Measurements from ENCODE around the gene TSPOAP1.

Gene TSPOAP1

DNA sequence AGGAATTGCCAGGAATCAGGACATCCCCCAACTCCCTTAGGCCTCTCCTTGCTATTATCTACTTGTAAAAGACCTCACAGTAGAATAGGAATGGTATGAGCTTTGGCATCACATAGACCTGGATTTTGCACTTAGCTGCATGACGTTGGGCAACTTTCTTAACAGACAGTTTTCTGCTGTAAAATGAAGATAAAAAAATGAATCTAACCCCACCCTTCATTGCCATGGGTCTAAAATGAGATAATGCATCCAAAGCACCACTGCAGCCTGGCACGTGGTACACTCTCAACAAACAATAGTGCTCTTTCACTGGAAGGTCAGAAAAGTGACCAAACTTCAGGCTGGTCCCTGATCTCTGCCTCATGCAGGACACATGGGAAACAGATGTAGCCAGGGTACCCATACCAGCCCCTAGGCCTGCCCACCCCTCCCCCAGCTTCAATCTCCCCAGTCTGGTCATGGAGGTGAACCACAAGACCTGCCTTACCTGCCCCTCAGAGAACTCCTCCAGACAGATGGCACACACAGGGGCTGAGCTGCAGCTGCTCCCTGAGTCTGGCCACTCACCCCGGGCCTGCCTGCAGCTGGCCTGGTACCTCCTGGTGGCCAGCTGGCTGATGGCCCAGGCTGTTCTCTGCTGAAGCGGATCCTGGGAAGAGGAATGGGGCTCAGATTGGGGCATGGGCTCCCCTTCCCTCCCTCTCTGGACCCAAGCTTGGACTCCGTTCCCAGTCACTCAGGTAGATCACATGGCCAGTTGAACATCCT, 31.9 kb upstream of the TSPOAP1 start:
- no peak for TF ChIP-seq TAF1 (IDR thresholded peaks at IDR 0.05; ENCODE audit: borderline replicate concordance, low read depth, low read length)
- TF ChIP-seq POLR2A (IDR thresholded peaks at IDR 0.05; ENCODE audit: low read depth, low read length), result no peak
- TF ChIP-seq POLR2AphosphoS5 (IDR thresholded peaks at IDR 0.05; ENCODE audit: low read depth, low read length), result no peak
- FAIRE-seq, result no peak

DNA sequence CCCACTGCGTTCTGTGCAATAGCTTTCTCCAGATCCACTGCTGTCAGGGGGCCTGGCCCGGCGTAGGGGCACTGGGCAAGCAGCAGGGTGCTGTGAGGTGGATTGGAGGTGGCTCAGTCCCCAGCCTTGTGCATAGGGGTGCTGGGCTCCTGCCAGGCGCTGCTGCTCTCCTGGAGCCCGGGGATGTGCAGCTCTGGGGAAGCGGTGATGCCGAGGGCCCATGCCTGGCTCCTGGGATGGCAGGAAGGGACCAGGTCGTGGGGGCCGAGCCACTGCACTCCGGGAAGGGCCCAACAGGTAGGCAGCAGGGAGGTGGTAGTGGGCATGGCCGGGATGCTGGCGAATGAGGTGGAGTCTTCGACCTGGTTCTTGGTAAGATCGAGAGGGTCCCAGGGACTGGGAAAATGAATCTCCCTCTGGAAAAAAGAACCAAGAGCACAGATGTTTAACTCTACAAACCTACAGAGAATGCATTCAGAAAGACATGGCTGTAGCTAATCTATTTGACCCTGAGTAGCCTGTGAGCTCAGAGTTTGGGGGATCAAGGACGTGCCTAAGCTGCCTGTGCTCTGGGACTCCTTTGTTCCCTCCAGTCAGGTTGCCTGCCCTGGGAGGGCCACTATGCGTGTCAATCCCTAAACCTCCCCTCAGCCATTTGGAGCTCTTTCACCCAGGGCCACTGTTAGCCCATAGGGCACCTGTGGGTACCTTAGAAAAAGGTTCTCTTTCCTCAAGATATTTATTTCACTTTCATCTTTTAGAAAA, 30.0 kb upstream of the TSPOAP1 start:
- no peak for FAIRE-seq
- DNase-seq (ENCODE audit: insufficient read length), result no peak
- TF ChIP-seq TAF1 (IDR thresholded peaks at IDR 0.05; ENCODE audit: borderline replicate concordance, low read depth, low read length) (no peak), POLR2A (IDR thresholded peaks at IDR 0.05; ENCODE audit: low read depth, low read length) (no peak), POLR2AphosphoS5 (IDR thresholded peaks at IDR 0.05; ENCODE audit: low read depth, low read length) (no peak)

More for the DNA sequence above, 31.9 kb upstream of the TSPOAP1 start:
- DNase-seq (ENCODE audit: insufficient read length), result no peak

DNA sequence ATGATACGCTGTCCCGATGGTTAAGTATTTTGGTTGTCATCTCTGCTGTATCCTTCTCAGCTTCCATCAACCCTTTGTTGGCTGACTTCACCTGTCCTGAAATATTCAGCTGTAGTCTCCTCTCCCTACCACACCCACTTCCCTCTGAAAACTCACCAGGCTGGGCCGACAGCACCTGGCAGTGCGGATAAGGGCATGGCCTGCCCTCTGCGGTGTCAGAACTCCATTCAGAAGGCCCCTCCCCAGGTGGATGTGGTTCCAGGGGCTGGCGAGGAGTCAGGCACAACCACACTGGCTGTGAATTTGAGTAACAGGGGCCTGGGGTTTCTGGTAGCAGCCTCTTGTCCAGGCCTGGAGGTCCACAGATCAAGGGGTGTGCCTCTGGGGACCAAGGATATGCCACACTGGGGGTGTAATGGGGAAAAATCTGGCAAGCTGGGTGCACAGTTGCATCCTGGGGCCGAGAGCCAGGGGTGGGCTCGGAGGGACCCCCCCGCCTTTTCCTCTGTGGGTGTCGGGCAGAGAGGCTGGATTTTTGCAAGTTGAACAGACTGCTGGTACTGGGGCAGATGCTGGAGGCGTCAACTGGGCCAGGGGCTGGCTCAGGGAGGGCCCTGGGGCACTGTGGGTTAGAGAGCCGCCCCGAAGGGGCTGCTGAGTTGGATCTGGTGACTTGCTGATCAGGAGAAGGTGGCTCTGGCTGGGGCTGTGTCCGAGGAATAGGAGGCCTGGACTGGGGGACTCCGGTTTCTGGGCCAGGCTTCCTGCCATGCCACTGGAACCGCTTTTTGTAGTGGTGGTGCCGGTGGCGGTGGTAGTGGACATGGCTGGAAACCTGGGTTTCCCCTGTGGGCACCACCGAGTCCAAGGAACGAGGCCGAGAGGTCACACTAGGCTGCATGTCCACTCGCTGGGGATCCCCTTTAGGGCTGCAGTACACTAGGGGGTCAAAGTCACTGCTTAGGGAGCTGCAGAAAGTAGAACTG, 29.0 kb upstream of the TSPOAP1 start:
- TF ChIP-seq POLR2A (IDR thresholded peaks at IDR 0.05; ENCODE audit: low read depth, low read length) (no peak), POLR2AphosphoS5 (IDR thresholded peaks at IDR 0.05; ENCODE audit: low read depth, low read length) (no peak), TAF1 (IDR thresholded peaks at IDR 0.05; ENCODE audit: borderline replicate concordance, low read depth, low read length) (no peak)
- no peak for FAIRE-seq
- DNase-seq (ENCODE audit: insufficient read length), result no peak

DNA sequence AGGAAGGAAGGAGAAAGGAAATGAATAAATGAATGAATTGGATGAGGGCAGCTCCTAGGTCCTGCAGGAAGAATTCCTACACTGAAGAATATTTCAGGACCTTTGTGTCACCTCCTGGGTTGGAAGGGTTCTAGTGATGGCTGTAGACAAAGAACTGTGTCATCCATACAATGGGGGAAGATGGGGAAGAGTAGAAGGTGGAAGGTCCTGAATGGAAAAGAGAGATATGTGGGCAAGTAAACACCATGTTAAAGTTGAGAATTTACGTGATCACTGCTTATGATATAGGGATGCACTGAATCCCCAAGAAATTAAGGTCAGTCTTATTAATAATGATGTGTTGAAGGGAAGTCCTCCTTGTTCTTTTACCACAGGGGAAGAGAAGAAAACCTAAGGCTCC, 27.6 kb upstream of the TSPOAP1 start:
- no peak for FAIRE-seq

DNA sequence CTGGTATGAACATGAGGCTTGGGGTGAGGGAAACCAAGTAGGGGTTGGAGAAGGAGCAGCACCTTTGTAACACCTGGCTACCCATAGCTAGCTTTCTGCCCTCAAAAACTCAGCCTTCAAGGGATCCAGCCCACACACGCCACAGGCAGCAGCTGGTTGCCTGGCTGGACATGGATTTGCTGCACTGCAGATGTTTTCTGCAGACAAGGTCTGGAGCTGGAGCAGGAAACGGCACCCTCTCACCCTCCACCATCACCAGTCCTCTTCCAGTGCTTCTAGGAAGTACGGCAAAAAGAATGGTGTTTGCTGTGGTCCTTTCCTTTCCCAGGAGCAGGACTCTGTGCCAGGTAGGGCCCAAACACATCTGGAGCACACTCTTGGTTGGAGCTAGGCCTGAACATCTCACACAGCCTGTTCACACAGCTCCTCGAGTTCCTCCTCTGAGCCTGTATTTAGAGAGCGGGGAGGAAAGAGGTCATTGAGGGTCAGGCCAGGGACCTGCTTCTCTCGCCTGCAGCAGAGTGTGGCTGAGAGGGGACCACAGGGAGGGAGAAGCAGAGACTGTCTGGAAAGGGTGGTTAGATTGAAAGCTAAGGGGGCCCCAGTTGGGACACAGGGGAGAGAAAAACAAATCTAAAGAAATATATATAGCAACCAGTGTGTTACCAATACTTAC, 26.1 kb upstream of the TSPOAP1 start:
- FAIRE-seq (no peak), DNase-seq (ENCODE audit: insufficient read length) (no peak)
- TF ChIP-seq POLR2A (IDR thresholded peaks at IDR 0.05; ENCODE audit: low read depth, low read length) (peak; percentile 33; the same call in 1 of the 2 replicates), POLR2AphosphoS5 (IDR thresholded peaks at IDR 0.05; ENCODE audit: low read depth, low read length) (no peak), TAF1 (IDR thresholded peaks at IDR 0.05; ENCODE audit: borderline replicate concordance, low read depth, low read length) (no peak)

More for the DNA sequence above, 27.6 kb upstream of the TSPOAP1 start:
- TF ChIP-seq POLR2AphosphoS5 (IDR thresholded peaks at IDR 0.05; ENCODE audit: low read depth, low read length) (no peak), TAF1 (IDR thresholded peaks at IDR 0.05; ENCODE audit: borderline replicate concordance, low read depth, low read length) (no peak), POLR2A (IDR thresholded peaks at IDR 0.05; ENCODE audit: low read depth, low read length) (no peak)
- DNase-seq (ENCODE audit: insufficient read length), result no peak

DNA sequence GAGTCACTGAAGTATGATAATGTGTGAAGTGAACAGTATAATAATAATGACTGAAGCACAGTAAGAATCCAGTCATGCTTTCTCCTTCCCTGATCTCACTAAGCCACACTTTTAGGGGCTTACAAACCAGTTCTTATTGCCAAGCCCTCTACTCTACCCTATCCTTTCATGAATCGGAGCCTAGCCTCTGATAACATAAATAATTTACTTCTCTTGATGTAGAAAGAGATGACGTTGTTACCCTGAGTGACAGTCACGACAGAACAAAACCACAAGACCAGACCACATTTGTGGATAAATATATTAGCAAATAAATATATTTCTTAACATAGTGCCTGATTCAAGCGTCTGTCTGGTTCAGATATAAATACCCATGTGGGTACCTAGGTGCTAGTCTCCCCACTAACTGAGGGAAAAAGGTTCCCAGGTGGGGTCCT, 24.8 kb upstream of the TSPOAP1 start:
- DNase-seq (ENCODE audit: insufficient read length) (no peak), FAIRE-seq (no peak)
- TF ChIP-seq POLR2A (IDR thresholded peaks at IDR 0.05; ENCODE audit: low read depth, low read length) (no peak), TAF1 (IDR thresholded peaks at IDR 0.05; ENCODE audit: borderline replicate concordance, low read depth, low read length) (no peak), POLR2AphosphoS5 (IDR thresholded peaks at IDR 0.05; ENCODE audit: low read depth, low read length) (no peak)

DNA sequence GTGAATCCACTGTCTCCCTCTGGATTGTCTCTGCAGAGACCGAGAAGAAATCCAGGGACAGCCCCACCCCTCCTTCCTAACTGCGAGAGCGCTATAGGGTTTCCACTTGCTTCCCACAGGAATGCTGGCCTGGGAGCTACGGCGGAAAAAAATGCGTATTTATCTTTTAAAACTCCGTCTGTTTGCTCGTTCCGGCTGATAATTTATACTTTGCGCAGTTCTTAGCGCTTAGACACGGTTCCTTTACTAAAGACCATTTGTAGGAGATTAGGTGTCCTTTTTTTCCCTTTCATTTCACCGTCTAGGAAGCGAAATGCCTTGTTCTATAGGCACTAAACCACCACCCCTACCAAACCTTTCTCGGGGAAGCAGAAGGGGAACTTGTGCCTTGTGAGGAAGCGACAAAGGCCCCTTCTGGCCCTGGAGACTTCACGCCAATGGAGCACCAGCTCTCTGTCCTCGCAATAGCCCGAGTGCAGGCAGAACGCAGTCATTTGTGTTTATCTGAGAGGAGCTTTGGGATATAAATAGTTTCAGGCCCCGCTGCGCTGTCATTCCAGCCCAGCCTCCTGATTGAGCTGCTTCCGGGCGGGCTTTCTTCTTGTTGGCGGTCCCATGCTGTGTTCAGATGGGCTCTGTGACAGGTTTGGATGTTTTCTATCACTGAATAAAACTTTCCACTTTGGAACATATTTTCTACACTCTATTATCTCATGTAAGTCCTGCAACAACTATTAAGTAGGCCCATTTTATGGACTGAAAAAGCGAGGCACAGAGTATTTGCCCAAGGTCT, 24.2 kb upstream of the TSPOAP1 start:
- no peak for TF ChIP-seq TAF1 (IDR thresholded peaks at IDR 0.05; ENCODE audit: borderline replicate concordance, low read depth, low read length)
- TF ChIP-seq POLR2A (IDR thresholded peaks at IDR 0.05; ENCODE audit: low read depth, low read length), result peak; percentile 48; the same call in 1 of the 2 replicates
- no peak; the same call in 1 of the 2 replicates for TF ChIP-seq POLR2AphosphoS5 (IDR thresholded peaks at IDR 0.05; ENCODE audit: low read depth, low read length)
- DNase-seq (ENCODE audit: insufficient read length) (no peak), FAIRE-seq (peak; percentile 64)

DNA sequence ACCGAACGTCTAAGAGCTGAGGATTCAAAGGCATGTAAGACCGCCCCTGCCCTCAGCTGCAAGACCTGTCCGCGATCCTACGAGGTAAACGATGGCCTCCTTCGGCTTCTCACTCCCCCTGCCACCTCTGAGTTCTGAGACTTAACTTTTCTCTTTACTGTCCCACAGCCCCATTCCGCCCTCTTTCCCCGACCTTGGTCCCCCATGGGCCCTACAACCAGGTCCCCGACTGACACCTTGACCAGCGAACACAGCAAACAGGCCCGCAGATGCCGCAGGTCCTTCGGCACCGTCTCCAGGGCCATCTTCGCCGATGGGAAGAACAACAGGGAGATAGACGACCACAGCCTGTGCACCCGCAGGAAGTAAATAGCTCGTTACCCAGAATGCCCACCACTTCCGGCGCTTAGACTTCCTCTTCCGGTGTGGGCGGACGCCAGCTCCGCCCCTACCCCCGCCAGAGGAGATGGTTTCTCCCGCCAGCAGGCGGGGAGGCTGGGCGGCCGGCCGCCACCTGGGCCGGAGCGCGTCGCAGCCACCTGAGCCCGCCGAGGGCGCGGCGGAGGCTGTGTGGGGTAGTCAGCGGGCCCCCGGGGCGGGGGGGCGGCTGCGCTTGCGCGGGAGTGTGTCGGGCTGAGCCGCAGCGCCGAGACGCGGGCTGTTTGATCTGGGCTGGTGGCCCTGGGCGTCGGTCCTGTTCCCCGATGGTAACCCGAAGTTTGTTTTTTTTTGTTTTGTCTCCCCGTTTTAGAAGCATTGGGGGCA, 23.4 kb upstream of the TSPOAP1 start, which contains the start of gene SUPT4H1:
SUPT4H1 (minus strand) TSS at position 371 of the 765 bp plus-strand sequence; CDS start at position 305, 66 bp downstream.
- FAIRE-seq, result peak; percentile 91

DNA sequence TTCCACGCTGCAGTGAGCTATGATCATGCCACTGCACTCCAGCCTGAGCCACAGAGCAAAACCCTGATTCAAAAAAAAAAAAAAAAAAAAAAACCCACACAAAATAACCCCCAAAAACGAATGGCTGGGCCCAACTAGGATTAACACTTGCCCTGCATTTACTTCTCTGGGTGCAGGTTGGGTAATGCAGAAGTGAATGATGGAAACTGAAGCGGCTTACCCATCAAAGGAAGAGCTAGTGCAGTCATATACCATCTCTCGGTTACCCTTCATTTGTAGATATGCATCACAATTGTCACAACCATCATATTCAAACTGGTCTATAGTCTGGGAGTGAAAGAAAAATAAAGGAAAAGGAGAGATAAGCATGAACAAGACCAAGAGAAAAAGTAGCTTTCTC, 22.6 kb upstream of the TSPOAP1 start:
- FAIRE-seq (no peak), DNase-seq (ENCODE audit: insufficient read length) (no peak)
- TF ChIP-seq TAF1 (IDR thresholded peaks at IDR 0.05; ENCODE audit: borderline replicate concordance, low read depth, low read length) (no peak), POLR2AphosphoS5 (IDR thresholded peaks at IDR 0.05; ENCODE audit: low read depth, low read length) (no peak; the same call in 1 of the 2 replicates), POLR2A (IDR thresholded peaks at IDR 0.05; ENCODE audit: low read depth, low read length) (no peak)

More for the DNA sequence above, 23.4 kb upstream of the TSPOAP1 start, which contains the start of gene SUPT4H1:
- peak; percentile 90 for TF ChIP-seq POLR2A (IDR thresholded peaks at IDR 0.05; ENCODE audit: low read depth, low read length)
- no peak; the same call in 1 of the 2 replicates for TF ChIP-seq TAF1 (IDR thresholded peaks at IDR 0.05; ENCODE audit: borderline replicate concordance, low read depth, low read length)
- peak; percentile 90 for TF ChIP-seq POLR2AphosphoS5 (IDR thresholded peaks at IDR 0.05; ENCODE audit: low read depth, low read length)
- peak; percentile 89 for DNase-seq (ENCODE audit: insufficient read length)

Data from GM12892 (cell line).